CD4-positive, alpha-beta T cell treated with Interleukin-10 for 1 hour (primary cell): Measurements from ENCODE around the gene SUPV3L1.
"Not testable (repeated sequence)": the region's sequence is repeated elsewhere in the genome, so short reads cannot be mapped to it uniquely, and the experiment has no call there.

Experiments
- DNase-seq: peaks from one replicate; pipeline ENCODE4 v3.0.0-alpha.2; 2020

SUPV3L1 gene

DNA sequence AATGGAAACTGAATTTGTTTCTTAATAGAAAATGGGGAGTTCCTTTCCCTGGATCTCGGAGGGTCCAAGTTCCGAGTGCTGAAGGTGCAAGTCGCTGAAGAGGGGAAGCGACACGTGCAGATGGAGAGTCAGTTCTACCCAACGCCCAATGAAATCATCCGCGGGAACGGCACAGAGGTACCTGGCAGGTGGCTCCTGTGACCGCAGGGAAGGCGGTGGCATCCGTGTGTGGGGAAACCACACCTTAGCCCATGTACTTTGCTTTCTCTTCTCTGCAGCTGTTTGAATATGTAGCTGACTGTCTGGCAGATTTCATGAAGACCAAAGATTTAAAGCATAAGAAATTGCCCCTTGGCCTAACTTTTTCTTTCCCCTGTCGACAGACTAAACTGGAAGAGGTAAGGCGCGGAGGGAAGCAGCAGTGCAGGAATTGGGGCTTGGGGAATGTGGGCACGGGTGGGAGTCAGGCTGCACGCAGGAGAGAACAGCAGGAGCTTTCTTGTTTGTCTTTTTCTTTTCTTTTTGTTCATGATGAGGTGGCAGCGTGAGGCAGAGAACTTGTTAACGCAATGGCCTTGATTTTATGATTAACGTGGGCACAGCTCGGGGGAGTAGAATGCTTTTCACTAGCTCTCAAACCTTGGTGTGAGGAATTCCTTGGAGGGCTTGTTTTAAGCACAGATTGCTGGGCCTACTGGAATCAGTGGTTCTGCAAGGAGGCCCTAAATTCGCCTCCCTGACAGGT, 52.9 kb downstream of the SUPV3L1 start:
- DNase-seq: peak; percentile 60

DNA sequence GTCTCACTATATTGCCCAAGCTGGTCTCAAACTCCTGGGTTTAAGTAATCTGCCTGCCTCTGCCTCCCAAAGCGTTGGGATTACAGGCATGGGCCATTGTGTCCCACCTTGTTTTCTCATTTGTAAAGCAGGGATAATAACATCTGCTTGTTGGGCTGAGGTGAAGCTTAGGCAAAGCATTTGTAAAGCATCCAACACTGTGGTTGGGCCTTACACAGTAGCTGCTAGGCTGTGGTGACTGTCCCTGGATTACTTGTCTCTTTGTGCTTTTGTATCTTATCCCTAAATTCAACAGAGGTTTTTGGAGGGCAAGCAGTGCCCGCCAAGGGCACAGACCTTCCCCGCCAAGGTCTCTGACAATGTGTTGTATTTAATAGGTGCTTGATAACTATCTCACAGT, 54.4 kb downstream of the SUPV3L1 start:
- no peak for DNase-seq

DNA sequence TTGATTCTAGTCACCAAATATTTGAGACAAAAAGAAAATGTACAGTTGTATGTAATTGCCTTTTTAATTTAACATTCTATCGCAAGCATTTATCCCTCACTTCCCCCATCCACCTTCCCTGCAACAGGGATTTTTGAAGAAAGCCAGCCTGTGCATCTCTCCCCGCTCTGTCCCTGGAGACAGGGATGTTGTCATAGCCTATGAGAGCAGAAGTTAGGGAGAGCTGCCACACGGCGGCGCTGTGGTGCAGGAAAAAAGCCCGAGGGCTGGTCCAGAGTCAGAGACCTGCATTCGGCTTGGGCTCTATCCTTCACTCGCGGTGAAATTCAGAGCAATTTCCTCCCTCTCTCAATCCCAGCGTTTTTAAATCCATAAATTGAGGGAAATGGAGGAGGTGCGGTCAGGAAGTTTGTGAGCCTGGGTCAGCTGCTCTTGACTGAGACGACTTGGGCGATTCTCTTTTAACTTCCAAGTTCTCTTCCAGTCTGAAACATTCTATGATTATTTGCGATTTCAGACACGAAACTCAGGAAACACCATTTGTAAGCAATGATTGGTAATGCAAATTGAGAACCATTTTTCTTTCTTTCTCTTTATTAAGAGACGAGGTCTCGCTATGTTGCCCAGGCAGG, 57.6 kb downstream of the SUPV3L1 start:
- peak; percentile 85 for DNase-seq

DNA sequence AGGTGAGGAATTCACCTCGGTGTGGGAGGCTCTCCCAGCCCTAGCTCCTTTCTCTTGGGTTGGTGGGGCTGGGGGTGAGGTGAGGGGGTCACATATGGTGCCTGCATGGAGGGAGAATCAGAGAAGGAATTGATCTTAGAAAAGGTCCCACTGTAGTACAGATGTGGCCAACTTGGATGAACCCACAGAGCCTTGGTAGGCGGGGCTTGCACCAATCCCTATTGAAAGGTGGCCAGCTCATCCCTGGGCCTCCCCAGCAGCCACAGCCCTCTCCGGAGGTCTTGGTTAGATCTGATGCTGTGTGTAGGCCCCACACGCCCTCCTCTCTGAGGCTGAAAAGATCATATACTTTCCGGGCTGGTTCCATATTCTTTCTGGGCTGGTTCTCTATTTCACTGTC, 59.1 kb downstream of the SUPV3L1 start:
- DNase-seq: no peak

DNA sequence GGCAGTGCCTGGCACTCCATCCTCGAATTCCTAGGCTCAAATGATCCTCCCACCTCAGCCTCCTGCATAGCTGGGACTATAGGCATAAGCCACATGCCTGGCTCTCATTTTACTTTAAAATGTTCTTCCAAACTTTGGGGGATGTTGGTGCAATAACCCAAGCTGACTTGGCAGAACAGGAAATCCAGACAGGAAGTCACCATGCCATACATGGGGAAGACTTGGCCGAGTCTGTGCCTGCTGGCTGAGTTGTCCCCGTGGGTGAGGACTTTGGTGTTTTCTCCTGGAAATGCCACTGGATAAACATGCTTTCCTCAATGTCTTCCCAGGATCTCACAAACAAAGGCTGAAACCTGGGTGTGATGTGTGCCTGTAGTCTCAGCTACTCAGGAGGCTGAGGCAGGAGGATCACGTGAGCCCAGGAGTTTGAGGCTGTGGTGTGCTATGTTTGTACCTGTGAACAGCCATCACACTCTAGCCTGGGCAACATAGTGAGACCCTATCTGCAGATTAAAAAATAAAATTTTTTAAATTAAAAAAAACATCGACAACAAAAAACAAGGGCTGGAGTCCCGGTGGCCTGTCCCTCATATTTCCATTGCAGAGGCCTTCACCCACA, 59.9 kb downstream of the SUPV3L1 start:
- no peak for DNase-seq

DNA sequence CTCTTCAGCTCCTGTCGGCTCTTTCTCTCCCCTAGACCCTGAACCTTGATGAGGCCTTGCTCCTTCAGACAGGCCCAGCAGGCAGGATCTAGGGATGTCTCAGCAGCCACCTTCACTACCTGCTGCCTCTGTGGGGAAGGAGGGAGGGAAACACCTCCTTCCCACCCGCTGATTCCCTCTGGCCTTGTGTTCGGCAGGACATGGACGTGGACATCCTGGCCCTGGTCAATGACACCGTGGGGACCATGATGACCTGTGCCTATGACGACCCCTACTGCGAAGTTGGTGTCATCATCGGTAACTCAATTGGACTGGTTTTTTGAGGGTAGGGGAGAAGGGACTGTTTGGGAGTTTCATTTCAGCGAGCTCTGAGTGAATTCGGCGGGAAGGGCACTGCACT, 60.4 kb downstream of the SUPV3L1 start:
- no peak for DNase-seq

DNA sequence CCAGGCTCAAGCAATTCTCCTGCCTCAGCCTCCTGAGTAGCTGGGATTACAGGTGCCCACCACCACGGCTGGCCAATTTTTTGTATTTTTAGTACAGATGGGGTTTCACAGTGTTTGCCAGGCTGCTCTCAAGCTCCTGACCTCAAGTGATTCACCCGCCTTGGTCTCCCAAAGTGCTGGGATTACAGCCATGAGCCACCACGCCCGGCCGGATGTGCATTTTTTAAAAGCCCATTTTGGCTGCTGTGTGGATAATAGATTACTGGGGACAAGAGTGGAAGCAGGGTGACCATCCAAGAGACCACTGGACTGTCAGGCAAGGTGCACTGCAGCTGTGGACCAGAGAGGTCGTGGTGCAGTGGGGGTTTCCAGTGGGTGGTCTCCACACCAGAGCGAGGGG, 61.5 kb downstream of the SUPV3L1 start:
- no peak for DNase-seq

DNA sequence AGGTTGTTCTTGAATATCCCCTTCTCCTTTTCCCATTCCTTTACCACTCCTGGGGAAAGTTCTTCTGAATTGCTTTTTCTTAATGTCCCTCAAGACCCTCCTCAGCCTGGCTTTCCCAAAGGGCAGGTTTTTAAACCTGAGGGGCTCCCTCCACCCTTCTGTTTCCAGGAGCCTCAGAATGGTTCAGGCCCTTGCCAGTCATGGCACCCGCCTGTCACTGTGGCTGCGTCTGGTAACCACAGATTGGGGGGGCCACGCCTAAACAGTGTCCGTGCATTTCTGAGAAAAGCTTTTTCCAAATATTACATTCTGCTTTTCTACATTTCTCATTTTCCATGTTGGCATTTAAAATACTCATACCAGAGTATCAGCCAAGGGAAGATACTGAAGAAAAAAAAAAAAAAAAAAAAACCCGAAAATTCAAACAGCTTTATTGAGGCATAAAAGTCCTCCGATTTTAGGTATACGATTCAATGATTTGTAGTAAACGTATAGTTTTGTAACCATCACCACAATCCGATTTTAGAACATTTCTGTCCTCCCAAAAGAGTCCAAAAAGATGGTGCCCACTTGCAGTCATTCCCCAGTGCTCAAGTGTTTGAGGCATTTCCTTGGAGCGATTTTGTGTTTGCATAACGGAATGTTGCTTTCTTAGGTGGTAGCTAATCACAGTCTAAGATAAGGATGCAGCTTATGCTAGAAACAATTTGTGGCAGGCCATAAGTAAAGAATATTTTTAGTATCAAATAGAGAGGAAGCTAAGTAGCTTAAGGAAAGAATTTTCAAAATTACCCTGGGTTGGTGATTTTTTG, 62.2 kb downstream of the SUPV3L1 start:
- no peak for DNase-seq

DNA sequence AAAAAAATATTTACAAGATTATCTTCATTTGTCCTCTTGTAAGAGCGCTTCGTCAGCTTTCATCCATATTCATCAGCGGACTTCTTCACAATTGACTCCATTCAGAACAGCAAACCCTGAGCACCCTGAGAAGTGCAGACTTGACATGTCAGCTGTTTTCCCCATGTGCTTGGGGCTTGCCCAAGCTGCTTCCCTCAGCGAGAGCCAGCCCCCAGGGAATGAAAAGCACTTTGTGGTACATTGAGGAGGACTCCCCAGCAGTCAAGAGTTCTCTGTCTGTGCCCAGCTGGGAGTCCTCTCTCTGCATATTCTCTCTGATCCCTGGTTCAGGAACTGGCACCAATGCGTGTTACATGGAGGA, 62.8 kb downstream of the SUPV3L1 start:
- no peak for DNase-seq

DNA sequence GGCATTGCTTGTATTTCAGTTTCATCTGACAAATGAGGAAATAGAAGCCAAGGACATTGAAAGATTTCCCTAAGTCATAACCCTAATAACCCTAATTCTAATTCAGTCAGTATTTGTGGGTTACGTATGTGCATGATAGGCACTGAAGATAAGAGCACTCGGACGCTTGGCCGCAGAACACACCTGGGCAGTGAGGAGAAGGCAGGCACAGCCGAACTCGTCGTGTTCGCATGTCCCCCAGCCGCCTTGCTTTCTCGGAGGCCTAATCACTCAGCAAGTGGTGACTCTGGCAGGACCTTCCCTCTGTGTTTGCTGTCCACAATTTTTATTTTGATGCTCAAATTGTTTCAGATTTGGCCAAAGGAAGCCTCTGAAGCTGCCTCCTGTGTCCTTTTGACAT, 63.8 kb downstream of the SUPV3L1 start:
- DNase-seq: no peak

DNA sequence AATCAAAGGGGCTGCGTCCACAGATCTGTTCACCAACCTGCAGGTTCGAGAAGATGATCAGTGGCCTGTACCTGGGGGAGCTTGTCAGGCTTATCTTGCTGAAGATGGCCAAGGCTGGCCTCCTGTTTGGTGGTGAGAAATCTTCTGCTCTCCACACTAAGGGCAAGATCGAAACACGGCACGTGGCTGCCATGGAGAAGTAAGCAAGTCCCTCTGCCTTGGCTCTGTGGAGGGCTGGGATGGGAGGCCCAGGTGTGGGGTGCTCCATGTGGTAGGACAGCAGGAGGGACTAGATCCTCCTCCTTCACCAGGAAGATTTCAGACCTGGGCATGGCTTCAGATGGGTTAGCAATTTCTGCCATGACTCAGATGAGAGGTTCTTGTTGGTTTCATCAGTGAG, 66.0 kb downstream of the SUPV3L1 start:
- DNase-seq: no peak

DNA sequence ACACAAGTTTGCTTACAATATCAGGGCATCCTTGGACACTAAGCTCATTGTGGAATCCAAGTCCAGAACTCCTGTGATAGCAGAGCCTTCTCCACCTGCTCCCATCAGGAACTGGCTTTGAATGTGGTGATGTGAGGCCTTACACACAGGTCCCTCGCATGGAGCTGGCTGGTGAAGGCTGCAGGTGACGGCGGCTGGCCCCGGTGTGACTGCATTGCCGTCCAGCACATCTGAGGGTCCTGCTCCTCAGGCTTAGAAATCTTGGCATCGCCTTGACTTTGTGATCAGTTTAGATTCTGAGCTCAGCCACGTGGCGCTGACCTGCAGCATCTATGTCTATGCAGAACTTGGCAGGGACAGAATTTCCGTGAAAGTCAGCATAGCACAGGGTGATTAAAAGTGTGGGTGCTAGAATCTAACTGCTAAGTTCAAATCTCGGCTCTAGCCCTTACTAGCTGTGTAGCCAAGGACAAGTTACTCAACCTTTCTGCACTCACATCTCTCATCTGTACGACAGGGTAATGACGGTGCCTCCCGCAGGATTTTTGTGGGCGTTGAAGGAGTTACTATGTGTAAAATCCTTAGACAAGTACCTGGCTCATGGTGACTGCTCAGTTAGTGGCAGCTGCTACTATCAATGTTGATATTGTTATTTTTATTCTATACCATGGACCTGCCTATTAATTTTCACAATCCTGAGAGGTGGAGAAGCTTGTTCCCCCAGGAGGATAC, 66.7 kb downstream of the SUPV3L1 start:
- DNase-seq: no peak

DNA sequence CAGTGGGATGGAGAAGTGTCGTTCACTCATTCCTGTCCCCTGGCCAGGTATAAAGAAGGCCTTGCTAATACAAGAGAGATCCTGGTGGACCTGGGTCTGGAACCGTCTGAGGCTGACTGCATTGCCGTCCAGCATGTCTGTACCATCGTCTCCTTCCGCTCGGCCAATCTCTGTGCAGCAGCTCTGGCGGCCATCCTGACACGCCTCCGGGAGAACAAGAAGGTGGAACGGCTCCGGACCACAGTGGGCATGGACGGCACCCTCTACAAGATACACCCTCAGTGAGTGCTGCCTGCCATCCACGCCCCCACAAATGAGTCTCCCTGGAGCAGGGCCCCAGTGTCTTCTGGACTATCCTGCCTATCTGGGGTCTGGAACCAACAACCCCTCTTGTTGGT, 67.3 kb downstream of the SUPV3L1 start:
- DNase-seq: no peak

DNA sequence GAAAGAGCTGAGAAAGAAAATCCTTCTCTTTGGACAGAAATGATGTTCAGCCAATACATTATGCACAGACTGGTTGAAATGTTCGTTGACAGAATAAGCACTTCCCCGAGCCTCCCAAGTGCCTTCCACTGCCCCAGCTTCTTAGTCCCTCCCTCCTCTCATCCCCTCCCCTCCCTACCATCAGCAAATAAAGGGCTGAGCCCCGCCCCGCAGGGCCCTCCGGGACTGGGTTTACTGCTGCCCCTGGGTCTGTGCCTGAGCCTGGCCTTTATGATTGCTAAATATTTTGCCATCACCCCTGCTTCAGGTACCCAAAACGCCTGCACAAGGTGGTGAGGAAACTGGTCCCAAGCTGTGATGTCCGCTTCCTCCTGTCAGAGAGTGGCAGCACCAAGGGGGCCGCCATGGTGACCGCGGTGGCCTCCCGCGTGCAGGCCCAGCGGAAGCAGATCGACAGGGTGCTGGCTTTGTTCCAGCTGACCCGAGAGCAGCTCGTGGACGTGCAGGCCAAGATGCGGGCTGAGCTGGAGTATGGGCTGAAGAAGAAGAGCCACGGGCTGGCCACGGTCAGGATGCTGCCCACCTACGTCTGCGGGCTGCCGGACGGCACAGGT, 68.2 kb downstream of the SUPV3L1 start:
- DNase-seq: no peak

DNA sequence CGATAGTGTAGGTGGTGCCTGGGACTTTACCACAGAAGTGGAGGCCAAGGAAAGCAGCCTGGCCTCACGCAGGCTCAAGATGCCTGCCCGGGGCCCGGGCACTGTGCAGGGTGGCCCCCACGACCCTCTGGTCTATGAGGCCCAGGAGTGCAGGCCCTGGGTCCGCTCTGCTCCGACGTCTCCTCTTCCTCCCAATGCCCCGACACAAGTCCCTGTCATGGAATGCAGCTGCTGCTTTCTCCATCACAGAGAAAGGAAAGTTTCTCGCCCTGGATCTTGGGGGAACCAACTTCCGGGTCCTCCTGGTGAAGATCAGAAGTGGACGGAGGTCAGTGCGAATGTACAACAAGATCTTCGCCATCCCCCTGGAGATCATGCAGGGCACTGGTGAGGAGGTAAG, 70.0 kb downstream of the SUPV3L1 start:
- DNase-seq: no peak

DNA sequence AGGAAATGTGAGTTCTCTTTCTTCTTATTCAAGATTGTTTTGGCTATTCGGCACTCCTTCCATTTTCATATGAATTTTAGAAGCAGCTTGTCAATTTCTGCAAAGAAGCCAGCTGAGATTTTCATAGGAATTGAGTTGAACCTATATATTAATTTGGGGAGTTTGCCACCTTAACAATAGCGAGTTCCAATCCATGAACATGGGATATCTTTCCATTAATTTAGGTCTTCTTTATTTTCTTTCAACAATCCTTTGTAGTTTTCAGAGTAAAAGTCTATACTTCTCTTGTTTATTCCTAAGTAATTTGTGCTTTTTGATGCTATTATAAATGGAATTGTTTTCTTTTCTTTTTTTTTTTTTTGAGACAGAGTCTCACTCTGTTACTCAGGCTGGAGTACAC, 71.4 kb downstream of the SUPV3L1 start:
- not testable (repeated sequence) for DNase-seq

DNA sequence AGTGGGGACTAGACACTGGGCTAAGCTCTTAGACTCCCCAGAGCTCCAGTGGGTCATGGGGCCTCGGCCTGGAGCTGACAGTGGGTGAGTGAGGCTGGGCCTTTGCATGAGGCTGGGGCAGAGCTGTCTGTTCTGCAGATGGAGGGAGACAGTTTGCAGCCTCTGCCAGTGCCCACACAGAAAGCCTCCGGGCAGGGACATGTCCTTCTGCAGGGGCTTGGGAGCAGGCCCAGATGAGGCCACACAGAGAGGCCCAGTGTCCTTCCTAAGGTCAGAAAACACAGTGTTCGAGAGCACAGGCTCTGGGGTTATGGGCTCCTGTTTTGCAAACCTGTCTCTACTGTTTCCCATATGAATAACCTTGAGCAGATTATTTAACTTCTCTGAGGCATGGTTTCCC, 73.1 kb downstream of the SUPV3L1 start:
- no peak for DNase-seq

DNA sequence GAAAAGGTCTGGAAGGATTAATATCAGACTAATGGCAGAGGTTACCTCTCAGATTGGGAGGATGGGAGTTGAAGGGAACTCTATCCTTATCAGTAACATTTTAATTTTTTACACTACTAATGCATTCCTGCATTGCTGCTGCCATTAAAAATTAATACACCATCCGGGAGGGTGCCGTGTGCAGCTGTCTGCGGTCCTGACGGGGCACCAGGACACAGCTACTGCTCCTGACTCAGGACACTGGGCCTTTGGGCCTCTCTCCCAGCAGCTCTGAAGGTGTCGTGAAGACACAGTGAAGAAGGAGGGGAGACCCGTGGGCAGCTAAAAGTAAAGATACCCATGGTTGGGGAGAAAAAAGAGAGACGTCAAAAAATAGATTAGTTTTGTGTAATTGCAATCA, 74.8 kb downstream of the SUPV3L1 start:
- no peak for DNase-seq
